Heart left ventricle (tissue), 16 donors: ENCODE results near the gene SEMA6D. TPM values are rescaled to one million over a fixed set of nuclear protein-coding genes. Genes with fewer than 3 reads are reported as not detected.

ENCODE experiments used
- ATAC-seq, 4 donors: fragments of 200-7000 bp; cut with Tn5 transposase; one replicate each; pipeline ENCODE4 v1.9.1; 2020 to 2022; ENCODE audit warnings: moderate library complexity in 4 of 4, mild to moderate bottlenecking in 3 of 4, moderate number of reproducible peaks in 1 of 4
- DNase-seq, 5 donors: peaks; one replicate each; pipeline ENCODE4 v3.0.0-alpha.2; 2020
- H3K27ac ChIP-seq, 12 donors: fragments of 200-600 bp; sonication (generic) in 4 of 12; one replicate each; pipeline versions ENCODE4 v1.5.0 to v1.8.0; 2016 to 2022; ENCODE audit warnings: mild to moderate bottlenecking in 2 of 12
- H3K27me3 ChIP-seq, 9 donors: fragments of 200-600 bp; sonication (generic) in 2 of 9; one replicate each; pipeline versions ENCODE4 v1.5.1 to v1.8.0; 2016 to 2022; ENCODE audit warnings: mild to moderate bottlenecking in 3 of 9
- H3K36me3 ChIP-seq, 9 donors: fragments of 200-600 bp; sonication (generic) in 2 of 9; one replicate each; pipeline versions ENCODE4 v1.5.0 to v1.8.0; 2018 to 2022; ENCODE audit warnings: mild to moderate bottlenecking in 2 of 9
- H3K4me1 ChIP-seq, 12 donors: fragments of 200-600 bp; sonication (generic) in 4 of 12; one replicate each; pipeline versions ENCODE4 v1.5.0 to v1.8.0; 2016 to 2022; ENCODE audit warnings: mild to moderate bottlenecking in 3 of 12
- H3K4me3 ChIP-seq, 12 donors: fragments of 200-600 bp; sonication (generic) in 4 of 12; one replicate each; pipeline versions ENCODE4 v1.5.0 to v1.8.0; 2017 to 2022; ENCODE audit warnings: mild to moderate bottlenecking in 9 of 12, moderate library complexity in 4 of 12
- H3K9me3 ChIP-seq, 12 donors: fragments of 200-600 bp; sonication (generic) in 4 of 12; one replicate each; pipeline versions ENCODE4 v1.5.0 to v1.8.0; 2016 to 2022; ENCODE audit warnings: mild to moderate bottlenecking in 1 of 12
- POLR2A ChIP-seq, 2 donors: fragments of 450-650 bp; IDR thresholded peaks; one replicate each; pipeline ENCODE4 v1.6.1; 2017; ENCODE audit warnings: antibody characterized with exemption in 2 of 2, mild to moderate bottlenecking in 2 of 2, moderate library complexity in 2 of 2
- WGBS, 4 donors: extraction: QIAGEN DNeasy Blood & Tissue Kit in 2 of 4; methylation state at CpG; one replicate each; pipeline versions ENCODE4 v1.1.5 to v1.1.7; 2013 to 2018; 5-methylcytosine and 5-hydroxymethylcytosine counted together
- intact Hi-C, 10 donors: fragments of 100-400 bp; cut with DNase I; formaldehyde crosslinking; loops; one replicate each; pipeline versions ENCODE4 v1.11.1 to v1.14.2; 2022
- polyA plus RNA-seq, 2 donors: library from polyadenylated mRNA; stranded (reverse); fragments of 200-250 nt; gene quantifications; one replicate each; pipeline ENCODE4 v1.2.3, GENCODE V29; 2013
- total RNA-seq, 9 donors: library from RNA; depleted of rRNA in 2 of 9; stranded (reverse); fragments of >200 nt in 2 of 9; fragmentation: NEBNext Ultra II Directional in 3 of 9; extraction: Animal tissue kit (Norgen Biotek cat#: 25700) in 3 of 9; gene quantifications; one replicate each; pipeline versions ENCODE4 v1.1.0 to v1.2.4, GENCODE V29; 2016 to 2023
- TF ChIP-seq, protein P1 (sequence below), 12 donors: fragments of 200-600 bp; sonication (generic) in 4 of 12; IDR thresholded peaks; one replicate each; pipeline versions ENCODE4 v1.5.0 to v1.8.0; 2018 to 2022; ENCODE audit warnings: antibody characterized with exemption in 12 of 12, mild to moderate bottlenecking in 5 of 12
- donor health status: ischemic (EF 13 %, LVEDD 7.1; RV severe dilation, severe dysfunction).
- donor health status: healthy with polysubstance abuse.
- donor health status: DM: no; HTN: yes; CAD: no.
- donor health status: DM: no; HTN: no; CAD: no.
- donor health status: ischemic (EF 25% LVEDD 6.9; RV normal size, moderate dysfunction).
- donor health status: ischemic (EF 25% LVEDD 5.7; RV mildly dilated, moderate dysfunction).
- donor health status: healthy.
- donor health status: DM: yes; HTN: yes; CAD: no.
- donor health status: ischemic (EF 35%, LVEDD 5.7; RV mildly dilated, moderate dysfunction).
- donor health status: nonischemic (EF 11% LVEDD 7.7; RV severe dilation, severe dysfunction).
- donor health status: DM: yes; HTN: yes; CAD: no.
- donor health status: PGD.
- donor health status: ischemic (EF 29% LVEDD 5.4; RV normal size, mild dysfunction).
- donor health status: nonischemic (EF 23%, LVEDD 6.1; RV moderate dilation, normal function).

Gene SEMA6D
- total and polyA plus RNA-seq, 11 donors = 2.8 to 23.2 (median 10.8) TPM

DNA sequence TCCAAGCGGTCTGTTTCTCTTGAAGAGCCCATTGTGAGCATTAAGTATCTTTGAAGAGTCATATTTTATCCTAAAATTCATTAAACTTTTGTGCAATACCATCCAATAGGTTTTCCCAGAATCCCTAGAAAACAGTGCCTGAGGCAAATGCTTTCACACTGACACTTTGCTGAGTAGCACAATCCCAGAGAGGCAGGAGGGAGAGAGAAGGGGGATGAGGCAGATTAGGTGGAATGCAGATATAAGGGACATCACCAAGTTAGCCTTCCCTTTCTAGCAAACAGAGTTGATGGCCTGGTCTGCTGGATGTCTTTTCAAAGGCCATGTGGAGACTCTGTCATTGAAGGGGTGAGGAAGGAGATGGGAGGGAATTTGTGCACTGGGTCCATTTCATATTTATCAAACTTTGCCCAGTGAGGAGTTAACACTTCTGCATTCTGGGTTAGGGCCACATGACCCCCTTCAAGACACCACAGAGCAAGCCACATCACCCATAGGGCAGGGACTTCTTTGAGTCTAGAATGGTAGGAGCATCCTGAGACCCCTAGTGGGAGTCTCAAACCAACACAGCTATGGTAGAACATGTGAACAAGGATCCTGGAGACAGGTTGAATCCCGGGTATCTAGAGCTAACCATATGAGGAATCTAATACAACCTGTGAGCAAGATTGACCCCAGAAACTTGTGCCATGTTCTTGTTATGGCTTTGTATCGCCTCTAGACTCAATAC, 32.0 kb upstream of the SEMA6D start:
- no peaks in the 10 kb centered on the region for H3K4me1 ChIP-seq
- H3K27me3 ChIP-seq = no peaks in the 10 kb centered on the region
- H3K9me3 ChIP-seq = no peaks in the 10 kb centered on the region
- no peak for DNase-seq
- no peaks in the 10 kb centered on the region for H3K36me3 ChIP-seq
- intact Hi-C loops = loop anchor here in 1 of 10 donors (5.0 kb wide), 1 partner anchor 213 kb away; no protein-coding TSS in a partner anchor
- no peak overlapping the region for H3K4me3 ChIP-seq
- TF ChIP-seq, protein P1, sequence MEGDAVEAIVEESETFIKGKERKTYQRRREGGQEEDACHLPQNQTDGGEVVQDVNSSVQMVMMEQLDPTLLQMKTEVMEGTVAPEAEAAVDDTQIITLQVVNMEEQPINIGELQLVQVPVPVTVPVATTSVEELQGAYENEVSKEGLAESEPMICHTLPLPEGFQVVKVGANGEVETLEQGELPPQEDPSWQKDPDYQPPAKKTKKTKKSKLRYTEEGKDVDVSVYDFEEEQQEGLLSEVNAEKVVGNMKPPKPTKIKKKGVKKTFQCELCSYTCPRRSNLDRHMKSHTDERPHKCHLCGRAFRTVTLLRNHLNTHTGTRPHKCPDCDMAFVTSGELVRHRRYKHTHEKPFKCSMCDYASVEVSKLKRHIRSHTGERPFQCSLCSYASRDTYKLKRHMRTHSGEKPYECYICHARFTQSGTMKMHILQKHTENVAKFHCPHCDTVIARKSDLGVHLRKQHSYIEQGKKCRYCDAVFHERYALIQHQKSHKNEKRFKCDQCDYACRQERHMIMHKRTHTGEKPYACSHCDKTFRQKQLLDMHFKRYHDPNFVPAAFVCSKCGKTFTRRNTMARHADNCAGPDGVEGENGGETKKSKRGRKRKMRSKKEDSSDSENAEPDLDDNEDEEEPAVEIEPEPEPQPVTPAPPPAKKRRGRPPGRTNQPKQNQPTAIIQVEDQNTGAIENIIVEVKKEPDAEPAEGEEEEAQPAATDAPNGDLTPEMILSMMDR (IDR thresholded peaks at IDR 0.05) = no peak
- no peak for TF ChIP-seq POLR2A (IDR thresholded peaks at IDR 0.05)
- ATAC-seq = no peak
- WGBS, 4 donors = 91 to 99% (median 93%) methylated on average over 3 of the region's 3 CpGs
- no peak overlapping the region for H3K27ac ChIP-seq

DNA sequence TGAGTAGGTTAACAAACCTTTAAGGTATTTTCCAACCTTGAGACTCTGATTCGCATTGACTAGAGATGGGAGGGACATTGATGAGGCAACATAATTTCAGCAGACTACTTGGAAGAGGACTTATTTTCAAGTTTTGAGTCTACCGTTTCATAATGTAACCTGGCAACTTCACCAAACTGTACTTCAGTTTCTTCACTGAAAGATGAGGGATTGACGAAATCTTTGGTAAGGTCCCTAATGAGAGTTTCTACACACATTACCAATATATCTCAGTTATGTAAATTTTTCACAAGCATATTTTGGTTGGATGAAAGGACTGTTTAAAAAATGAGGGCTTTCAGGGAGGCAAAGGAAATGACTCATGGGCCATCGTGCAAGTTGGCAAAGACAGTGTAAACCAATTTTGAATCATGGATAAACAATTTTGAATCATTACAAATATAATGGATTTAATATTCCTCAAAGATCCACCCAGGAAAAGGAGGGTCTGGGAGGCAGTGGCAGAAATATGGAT, 28.7 kb upstream of the SEMA6D start:
- no peak overlapping the region for H3K27ac ChIP-seq
- ATAC-seq = no peak
- WGBS, 4 donors = 70 to 80% (median 77%) methylated on average over 4 of the region's 4 CpGs
- no peak for TF ChIP-seq POLR2A (IDR thresholded peaks at IDR 0.05)
- TF ChIP-seq, protein P1 (IDR thresholded peaks at IDR 0.05) = no peak
- no peaks in the 10 kb centered on the region for H3K4me1 ChIP-seq
- no peaks in the 10 kb centered on the region for H3K27me3 ChIP-seq
- intact Hi-C loops = loop anchor here in 1 of 10 donors (5.0 kb wide), 1 partner anchor 216 kb away; no protein-coding TSS in a partner anchor
- no peak for DNase-seq
- no peaks in the 10 kb centered on the region for H3K9me3 ChIP-seq
- no peak overlapping the region for H3K4me3 ChIP-seq
- H3K36me3 ChIP-seq = no peaks in the 10 kb centered on the region

DNA sequence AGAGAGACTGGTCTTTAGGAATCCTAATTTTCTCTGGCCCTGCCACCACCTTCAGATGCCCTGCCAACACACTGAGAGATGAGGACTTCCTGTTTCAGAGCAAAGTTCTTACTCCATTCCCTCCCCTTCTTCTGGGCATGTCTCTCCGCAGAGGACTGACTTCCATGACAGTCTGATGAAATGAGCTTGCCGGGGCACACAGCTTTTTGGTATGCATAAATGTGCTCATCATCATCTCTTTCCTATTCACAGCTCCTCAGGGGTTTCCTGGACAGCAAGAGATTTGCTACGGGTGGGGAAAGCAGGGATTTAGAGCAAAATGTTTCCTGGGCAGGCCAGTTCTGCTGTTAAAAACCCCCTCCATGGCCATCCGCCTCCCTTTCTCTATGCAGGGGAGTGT, 27.6 kb upstream of the SEMA6D start:
- no peaks in the 10 kb centered on the region for H3K36me3 ChIP-seq
- H3K4me3 ChIP-seq = no peak overlapping the region
- H3K4me1 ChIP-seq = no peaks in the 10 kb centered on the region
- H3K9me3 ChIP-seq = no peaks in the 10 kb centered on the region
- ATAC-seq (no peak), DNase-seq (no peak)
- H3K27ac ChIP-seq = no peak overlapping the region
- H3K27me3 ChIP-seq = no peaks in the 10 kb centered on the region
- 78 to 86% (median 84%) methylated on average over 4 of the region's 4 CpGs for WGBS, 4 donors
- intact Hi-C loops = loop anchor here in 2 of 10 donors (5.0 to 10.0 kb wide), 2 partner anchors 45 to 217 kb away; no protein-coding TSS in a partner anchor
- TF ChIP-seq, protein P1 (IDR thresholded peaks at IDR 0.05) = no peak
- TF ChIP-seq POLR2A (IDR thresholded peaks at IDR 0.05) = no peak

DNA sequence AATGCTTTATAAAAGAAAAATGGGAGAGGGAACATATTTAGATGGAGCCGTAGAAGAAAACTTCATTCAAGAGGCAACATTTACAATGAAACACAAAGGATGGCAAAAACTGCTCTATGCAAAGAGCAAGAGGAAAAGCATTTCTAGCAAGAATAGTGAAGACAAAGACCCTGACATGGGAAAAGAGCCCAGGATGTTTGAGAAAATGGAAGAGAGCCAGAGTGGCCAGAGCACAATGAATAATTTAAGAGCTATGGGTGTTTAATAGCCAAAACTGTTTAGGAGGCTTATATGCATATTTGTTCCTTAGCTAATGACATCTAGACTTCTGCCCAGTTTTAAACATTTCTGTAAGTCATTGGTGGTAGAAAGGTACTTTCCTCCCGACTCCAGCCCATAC, 25.4 kb upstream of the SEMA6D start:
- H3K9me3 ChIP-seq = no peaks in the 10 kb centered on the region
- no peaks in the 10 kb centered on the region for H3K4me1 ChIP-seq
- ATAC-seq (no peak), DNase-seq (no peak)
- WGBS, 4 donors = 78 to 87% (median 82%) methylated on average over 2 of the region's 2 CpGs
- no peaks in the 10 kb centered on the region for H3K36me3 ChIP-seq
- no peaks in the 10 kb centered on the region for H3K27me3 ChIP-seq
- intact Hi-C loops = loop anchor here in 1 of 10 donors (10.0 kb wide), 1 partner anchor 47 kb away; no protein-coding TSS in a partner anchor
- no peak overlapping the region for H3K27ac ChIP-seq
- H3K4me3 ChIP-seq = no peak overlapping the region
- TF ChIP-seq, protein P1 (IDR thresholded peaks at IDR 0.05) = no peak
- TF ChIP-seq POLR2A (IDR thresholded peaks at IDR 0.05) = no peak
